NCI-H1092 (cell line): ENCODE measurements around the gene GYS2.
"Not testable (repeated sequence)": the region's sequence is repeated elsewhere in the genome, so short reads cannot be mapped to it uniquely, and the experiment has no call there.

ENCODE experiments used
- DNase-seq: peaks from one replicate; lab custom pipeline; 2025; lab: John Stamatoyannopoulos, UW

The GYS2 gene

DNA sequence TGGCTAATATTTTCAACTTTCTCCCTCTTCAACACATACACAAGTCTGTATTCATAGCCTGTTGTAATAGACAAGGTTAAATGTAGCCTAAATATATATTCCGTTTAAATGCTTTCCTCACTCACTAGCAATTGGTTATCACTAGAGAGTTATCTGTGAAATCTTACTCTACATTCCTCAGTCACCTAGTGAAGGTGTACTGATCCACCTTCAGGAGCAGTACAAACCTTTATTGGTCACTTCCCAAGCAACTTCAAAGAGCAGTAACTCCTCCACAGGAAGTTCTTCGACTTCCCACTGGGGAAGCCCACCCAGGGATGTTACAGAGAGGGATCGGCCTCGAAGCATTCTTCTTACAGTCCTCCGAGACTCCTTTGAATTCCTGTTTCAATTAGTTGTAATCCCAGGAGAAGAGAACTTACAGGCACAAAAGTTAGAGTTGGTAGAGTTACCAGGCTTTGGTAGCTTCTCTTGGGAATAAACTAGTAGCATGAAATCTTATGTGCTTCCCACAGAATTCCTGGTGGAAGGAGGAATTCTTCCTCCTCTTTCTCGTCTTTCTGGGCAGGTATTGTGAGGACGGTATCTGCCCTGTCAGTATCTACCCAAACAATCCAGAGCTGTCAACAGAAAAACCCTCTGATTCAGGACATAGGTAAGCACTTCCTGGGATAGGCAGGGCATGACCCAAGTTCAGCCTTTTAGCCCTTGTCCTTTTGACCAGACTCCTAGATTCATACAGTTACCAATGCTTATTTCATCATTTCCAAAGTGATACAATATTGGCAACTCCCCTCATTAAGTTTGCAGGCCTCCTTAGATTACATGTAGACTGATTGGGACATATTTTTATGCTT, at the start of gene GYS2:
Gene GYS2, minus strand, starts transcription at position 603 of the 857 bp plus-strand sequence. Its CDS starts 255 bp downstream, at position 348.
- DNase-seq: no peak

DNA sequence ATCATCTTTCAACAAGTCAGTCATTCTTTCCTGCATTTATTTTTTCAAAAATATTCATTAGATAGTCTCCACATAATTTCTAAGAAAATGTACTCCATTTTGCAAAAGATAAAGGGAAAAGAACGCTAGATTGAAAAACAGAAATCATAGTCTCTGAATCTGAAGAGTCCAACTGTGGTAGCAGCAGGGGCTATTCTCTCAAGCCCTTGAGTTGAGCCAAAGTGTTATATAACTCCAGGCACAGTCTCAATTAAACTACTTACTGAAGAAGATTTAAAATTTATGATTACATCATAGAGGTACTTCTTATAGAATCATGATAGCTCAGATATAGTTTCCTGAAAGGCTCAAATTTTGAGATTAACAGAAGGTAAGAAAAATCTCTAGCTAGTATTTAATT, 47.2 kb upstream of the GYS2 start:
- DNase-seq: no peak

DNA sequence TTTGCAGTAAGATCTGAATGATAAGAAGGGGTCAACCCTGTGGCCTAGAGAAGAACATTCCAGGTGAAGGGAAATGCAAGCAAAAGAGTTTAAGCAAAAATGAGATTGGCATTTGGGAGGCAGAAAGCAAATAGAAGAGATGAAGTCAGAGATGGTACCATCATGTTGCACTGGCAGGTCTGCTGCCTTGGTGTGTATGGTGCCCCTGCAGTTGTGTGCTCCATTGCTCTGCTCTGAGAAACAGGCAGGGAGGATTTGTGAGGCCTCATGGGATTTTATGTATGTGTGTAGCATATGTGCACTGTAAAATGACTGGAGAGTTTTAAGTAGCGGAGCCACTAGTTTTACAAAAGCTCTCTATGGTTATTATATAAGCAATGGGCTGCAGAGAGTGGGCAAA, 46.4 kb upstream of the GYS2 start:
- no peak for DNase-seq

DNA sequence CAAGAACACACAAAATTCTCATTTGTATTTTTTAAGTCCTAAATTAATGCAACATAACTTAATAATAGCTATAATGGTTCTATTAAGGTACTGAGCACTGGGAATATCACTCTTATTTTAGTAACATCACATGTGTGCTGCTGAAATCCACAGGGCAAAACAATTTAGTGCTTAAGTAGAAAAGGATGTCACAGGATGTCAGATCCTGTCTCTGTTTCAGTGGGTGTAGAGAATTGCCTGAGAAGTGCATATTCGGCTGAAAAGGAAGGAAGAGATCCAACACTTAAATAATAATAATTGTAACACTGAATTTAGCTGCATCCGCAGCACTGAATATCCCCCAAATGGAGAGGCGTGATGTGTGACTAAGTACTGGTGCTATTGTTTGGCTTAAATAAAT, 44.4 kb upstream of the GYS2 start:
- no peak for DNase-seq

DNA sequence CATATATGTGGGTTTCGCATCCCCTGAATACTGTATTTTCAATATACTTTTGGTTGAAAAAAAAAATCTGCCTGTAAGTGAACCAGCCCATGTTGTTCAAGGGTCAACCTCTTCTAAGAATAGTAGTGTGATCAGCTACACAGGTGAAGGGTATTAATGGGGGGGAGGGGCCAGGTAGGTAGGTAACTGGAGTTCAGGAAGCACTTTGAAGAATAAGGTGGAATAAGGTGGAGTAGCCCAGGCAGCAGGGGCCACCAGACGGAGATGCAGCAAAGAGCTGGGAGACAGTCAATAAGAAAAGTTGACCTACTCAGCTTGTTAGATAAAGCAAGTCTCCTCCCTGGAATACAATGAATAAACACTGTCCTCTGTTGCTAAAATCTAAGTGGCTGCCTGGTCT, 43.7 kb upstream of the GYS2 start:
- DNase-seq: no peak

DNA sequence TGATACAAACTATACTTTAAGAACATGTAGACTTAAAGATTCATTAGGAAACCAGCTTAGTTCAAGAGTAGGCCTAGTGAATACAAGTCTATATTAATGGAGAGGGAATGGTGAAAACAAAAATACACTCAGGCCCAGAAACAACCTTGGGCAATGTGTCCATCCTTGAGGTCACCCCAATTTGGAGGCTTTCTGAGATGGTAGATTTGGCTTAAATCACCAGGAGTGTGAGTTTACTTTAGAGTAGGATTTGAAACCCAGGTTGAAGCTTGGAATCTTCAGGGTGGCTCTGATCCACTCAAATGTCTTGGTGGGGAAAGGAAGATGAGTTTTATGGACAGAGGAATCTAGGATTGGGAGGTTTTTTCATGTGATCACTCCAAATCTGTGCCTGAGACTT, 42.5 kb upstream of the GYS2 start:
- DNase-seq: no peak

DNA sequence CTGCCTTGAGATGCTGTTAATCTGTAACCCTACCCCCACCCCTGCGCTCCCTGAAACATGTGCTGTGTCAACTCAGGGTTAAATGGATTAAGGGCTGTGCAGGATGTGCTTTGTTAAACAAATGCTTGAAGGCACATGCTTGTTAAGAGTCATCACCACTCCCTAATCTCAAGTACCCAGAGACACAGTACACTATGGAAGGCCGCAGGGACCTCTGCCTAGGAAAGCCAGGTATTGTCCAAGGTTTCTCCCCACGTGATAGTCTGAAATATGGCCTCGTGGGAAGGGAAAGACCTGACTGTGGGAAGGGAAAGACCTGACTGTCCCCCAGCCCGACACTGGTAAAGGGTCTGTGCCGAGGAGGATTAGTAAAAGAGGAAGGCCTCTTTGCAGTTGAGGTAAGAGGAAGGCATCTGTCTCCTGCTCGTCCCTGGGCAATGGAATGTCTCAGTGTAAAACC, 40.4 kb upstream of the GYS2 start:
- not testable (repeated sequence) for DNase-seq

DNA sequence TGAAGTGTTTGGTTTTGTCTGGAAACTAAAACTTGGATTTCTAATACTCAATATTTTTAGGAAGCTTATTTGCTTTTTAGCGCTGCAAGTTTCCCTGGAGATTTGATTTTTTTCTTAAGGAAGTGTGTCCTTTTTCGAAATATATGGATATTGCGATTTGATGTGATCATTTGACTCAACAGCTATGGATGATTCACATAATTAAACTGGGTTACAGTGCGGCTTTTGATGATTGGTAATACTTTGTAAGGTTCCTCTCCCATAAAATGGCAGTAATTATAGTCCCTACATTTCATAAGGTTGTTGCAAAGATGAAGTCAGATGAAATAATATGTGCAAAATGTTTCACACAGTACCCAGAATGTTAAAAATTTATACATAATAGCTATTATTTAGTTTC, 39.9 kb upstream of the GYS2 start:
- DNase-seq: no peak

DNA sequence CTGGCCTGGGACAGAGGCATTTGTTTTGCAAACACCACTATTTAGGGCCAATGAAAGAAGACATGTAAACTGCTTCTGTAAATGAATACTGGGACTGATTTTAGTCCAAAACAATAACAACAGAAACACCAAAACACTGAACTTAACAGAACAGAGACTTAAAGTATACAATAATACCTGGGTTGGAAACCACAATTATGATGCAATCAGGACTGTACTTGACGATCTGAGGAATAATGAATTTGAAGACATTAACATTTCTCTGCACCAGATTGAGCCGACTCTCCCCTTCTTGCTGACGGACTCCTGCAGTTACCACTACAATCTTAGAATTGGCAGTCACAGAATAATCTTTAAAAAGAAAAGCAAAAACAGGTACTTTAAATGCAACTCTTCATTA, 39.1 kb upstream of the GYS2 start:
- no peak for DNase-seq

DNA sequence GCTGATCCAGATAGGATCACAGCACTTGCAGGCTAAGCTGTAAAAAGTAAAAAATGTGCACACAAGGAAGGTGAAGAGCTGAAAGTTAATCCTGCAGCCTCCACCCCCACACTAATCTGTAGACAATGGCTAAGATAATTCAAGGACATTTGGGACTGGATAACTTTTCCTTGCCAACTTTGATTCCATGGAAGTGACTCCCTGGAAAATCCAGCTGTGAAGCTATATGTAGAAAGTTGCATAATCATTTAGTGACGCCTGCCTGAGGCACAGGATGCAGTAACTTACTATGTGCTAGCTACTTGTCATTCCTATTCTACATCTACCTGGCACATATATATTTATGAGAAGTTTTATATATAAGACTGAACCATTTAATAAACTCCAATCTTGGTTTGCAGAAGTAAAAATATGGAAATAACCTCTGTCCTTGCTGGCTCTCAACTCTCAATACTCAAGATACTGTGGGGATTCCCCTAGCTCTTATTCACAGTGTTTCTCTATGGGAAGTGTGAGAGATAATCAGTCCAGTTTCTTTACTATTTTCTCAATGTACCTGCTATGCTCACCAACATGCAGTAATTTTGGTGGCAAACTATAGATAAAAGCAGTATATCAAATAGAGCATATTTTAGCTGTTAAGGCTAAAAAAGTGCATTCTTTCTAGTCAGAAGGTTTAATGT, 38.2 kb upstream of the GYS2 start:
- no peak for DNase-seq

DNA sequence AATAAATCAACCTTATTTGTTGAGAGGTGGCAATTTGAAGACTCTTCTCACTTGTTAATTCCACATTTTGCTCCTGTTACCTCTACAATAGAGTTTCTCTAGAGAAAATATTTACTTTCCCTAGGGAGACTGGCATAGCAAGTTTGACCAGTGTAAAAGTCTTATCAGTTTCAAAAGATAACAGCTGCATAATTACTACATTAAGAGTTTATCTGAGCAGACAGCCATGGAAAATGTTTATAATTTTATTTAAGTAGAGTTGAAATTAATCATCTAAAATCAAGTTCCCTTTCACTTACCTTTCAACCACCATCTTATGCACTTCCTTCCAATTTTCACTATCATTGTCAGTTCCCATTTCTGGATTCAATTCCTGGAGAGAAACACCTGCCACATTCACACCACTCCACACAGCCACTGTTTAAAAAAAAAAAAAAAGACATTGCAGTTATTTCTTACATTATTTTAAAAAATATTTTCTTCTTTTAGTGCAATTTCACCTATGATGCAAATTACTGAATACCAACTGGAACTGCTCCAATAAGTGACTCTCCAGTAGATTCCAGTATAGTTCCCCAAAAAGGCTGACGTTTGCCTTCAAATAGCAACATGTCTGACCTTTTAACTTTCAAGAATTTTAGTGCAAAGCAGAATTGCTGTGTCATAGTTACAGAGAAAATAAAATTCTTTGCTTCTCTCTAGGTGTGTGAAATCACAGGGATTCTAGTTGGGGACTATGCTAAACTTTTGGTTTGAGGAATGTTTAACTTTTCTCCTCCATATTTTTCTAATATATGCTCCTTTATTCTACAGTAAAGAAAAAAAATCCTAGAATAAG, 33.6 kb upstream of the GYS2 start:
- DNase-seq: no peak

DNA sequence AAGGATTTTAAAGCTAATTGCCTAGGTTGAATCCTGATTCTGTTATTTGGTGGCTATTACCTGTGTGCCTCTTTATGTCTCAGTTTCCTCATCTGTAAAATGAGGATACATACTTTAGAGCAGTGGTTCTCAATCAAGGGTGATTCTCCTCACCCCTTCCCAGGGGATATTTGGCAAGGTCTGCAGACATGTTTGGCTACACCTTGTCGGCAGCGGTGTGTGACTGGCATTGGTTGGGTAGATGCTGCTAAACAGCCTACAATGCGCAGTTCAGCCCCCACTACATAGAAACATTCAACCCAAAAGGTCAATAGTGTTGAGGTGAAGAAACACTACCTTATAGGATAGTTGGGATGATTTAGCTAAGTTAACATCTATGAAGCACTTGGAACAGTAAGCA, 29.6 kb upstream of the GYS2 start:
- DNase-seq: no peak

DNA sequence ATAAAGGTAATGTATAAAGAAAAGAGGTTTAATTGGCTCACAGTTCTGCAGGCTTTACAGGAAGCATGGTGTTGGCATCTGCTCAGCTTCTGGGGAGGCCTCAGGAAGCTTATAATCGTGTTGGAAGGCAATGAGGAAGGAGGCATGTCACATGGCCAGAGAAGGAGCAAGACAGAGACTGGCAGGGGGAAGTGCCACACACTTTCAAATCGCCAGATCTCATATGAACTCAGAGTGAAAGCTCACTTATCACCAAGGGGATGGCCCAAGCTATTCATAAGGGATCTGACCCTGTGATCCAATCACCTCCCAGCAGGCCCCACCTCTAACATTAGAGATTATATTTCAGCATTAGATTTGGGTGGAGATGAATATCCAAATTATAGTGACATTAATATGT, 26.7 kb upstream of the GYS2 start:
- no peak for DNase-seq

DNA sequence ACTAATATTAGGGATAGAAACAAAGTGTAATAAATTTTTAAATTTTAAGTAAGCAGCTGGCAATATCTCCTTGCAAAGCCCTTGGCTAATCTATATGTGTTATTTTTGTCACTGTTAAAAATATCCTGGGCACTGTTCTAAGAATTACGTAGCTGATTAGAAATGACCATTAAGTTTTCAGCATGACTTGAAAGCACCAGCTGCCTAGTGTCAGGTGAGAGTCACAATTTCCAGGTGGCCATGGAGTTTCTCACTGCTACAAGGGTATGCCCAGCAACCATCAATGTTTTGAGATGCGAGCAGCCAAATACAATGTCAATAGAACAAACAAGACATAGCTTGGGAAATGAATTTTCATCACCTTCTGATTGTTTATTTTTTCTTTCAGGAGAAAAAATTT, 23.3 kb upstream of the GYS2 start:
- no peak for DNase-seq

DNA sequence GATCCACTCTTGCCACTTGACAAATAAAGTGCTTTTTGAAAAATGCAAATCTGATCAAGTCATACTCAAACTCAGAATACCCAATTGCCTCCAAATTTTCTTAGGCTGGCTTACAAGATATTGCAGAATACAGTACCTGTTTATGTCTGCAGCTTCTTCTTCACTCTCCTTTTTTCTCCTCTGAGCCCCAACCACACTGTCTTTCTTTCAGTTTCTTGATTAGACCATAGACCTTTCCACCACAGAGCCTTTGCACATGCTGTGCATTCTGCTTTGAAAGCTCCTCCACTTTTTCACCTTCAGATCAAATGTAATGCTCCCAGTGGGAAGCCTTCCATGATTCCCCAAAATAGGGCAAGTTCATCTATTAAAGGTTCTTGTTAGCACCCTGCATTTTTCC, 13.9 kb upstream of the GYS2 start:
- no peak for DNase-seq

DNA sequence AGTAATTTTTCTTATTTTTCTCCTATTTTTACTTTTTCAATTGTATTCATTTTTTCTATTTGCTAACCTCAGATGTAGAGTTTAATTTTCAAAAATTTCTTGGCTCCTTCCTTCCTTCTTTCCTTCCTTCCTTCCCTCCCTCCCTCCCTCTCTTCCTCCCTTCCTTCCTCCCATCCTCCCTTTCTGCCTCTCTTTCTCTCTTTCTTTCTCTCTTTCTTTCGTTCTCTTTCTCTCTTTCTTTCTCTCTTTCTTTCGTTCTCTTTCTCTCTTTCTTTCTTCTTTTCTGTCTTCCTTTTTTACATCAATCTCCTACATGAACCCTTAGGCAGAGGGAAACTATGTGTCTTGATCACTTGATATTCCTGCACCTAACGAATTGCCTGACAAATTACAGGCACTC, 12.4 kb upstream of the GYS2 start:
- DNase-seq: no peak

DNA sequence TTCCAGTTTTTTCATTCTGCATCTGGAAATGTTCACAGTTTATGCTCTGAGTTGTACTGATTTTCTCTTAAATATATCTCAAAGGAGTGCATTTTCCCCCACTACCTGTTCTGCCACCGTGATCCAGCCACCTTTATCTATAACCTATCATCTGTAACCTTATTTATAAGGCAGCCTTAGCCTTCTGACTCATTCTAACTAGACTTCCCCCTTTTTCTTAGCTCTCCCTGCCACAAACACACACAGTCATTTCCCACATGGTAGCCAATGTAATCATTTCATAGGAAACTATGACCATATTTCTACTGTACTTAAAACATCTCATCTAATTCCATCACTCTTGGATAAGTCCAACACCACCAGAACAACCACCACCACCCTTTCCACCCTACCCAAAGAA, 10.8 kb upstream of the GYS2 start:
- DNase-seq: no peak

DNA sequence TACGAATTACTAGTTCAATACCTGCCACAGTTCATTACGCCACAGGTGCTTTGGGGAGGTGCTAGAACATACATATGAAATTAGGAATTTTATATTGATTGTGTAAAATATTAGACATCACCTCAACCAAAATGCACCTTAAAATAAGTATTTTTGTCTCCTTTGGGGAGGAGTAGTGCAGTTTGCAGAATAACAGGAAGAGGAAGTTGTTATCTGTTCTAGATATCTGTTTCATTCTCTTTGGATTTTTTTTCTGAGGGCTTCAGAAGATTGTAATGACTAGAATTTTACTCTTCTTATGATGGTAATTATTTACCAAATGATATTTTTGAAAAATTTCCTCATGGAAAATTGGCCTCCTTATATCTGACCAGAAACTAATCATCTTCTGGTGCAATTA, 9.9 kb upstream of the GYS2 start:
- DNase-seq: no peak

DNA sequence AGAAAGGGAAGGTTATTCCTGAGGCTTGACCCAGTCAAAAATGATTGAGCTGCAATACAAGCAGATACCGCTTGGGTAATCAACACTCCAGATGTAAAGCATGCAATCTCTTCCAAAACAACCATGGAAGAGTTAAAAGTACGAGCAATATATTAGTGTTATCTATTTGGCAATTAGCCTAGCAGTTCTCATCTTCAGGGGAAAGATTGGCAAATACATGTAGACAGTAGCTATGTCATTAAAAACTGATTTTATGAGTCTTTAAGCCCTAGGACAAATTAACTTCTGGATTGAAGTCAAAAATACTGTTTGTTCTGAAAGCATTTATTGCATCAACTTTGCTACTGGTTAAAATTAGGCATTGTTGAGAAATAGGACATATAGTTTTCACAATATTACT, 9.3 kb upstream of the GYS2 start:
- DNase-seq: no peak

DNA sequence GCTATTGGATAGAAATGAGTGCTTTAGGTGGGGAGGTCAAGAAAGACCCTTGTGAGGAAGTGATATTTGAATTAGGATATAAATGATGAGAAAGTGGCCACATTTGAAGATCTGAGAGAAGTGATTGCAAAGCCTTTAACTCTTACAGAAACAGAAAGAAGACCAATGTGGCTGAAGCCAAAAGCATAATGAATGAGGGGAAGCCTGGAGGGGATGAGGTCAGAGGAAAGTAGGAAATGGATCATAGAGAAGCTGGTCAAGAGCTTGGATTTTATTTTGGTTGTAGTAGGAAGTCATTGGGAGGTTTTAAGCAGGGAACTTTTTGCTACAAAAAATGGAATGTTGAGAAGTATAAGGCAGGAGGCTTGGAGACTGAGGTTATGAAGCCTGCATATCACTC, 3.5 kb upstream of the GYS2 start:
- no peak for DNase-seq

DNA sequence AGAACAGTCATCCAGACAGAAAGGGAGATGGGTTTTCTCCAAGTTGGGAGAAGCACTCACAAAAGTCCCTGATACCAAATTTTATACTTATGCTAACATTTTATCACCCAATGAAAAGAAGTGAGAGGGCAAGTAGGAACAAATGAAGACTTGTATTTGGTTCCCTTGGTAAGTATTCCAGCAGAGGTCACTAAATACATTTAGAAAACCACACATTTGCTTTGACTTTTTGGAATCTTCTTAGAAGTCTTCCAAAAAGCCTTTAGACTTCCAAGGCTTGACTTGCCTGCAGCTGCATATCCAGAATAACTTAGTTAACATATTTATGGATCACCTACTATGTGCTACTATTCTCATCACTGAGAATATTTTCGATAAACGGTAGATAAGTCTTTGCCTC, 3.1 kb upstream of the GYS2 start:
- no peak for DNase-seq

DNA sequence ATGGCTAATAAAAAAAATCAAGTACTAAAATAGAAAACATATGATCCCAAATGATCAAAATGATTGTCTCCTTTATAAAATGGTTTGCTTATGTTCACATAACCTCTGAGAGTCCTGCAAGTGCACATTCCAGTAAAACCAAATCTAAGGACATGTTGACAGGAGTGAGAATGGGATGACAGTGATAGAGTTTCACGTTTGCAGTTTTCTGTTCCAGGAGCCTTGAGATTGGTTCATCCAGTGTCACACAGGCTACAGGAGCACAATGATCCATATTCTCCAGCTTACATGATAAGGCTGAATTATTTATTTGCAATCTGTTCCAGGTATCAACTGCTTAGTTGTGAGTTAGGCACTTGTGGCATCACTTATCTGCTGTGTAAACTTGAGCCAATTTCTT, 1.5 kb upstream of the GYS2 start:
- DNase-seq: no peak

DNA sequence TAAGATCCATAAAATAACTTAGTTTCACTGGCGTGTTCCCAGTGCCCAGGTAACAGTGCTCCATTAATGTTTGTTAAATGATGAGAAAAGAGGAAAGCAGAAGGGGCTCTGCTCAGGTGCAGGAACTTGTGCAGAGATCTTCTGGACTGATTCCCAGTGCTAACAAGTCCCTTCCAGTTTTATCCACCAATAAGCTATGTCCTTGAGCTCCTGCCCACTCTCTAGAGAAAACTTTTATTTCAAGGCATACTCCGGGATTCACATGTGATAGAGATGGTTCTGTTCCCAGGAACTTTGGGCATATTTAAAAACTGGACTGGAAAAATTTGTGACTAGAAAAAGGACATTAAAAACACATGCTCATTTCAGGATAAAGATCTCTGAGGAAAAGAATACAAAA, 1.9 kb downstream of the GYS2 start:
- no peak for DNase-seq
